Prostate gland (tissue), 2 donors: Measurements from ENCODE around the gene MNX1.

ENCODE experiments used
- CTCF ChIP-seq, 4 experiments: fragments of 200-600 bp in 2 of 4; fragments of 450-650 bp in 2 of 4; sonication (generic) in 2 of 4; IDR thresholded peaks; 1 replicate in 3 of 4; 2 replicates in 1 of 4; pipeline ENCODE4 v1.5.1; 2016 to 2019; ENCODE audit warnings: antibody characterized with exemption in 4 of 4, mild to moderate bottlenecking in 2 of 4, moderate library complexity in 2 of 4
- POLR2A ChIP-seq: fragments of 450-650 bp; IDR thresholded peaks from one replicate; pipeline ENCODE4 v1.6.1; 2016; ENCODE audit warnings: antibody characterized with exemption, mild to moderate bottlenecking
- POLR2AphosphoS5 ChIP-seq: sonication (generic); formaldehyde crosslinking; IDR thresholded peaks from one replicate; pipeline ENCODE4 v1.6.1; 2017; ENCODE audit warnings: antibody characterized with exemption

- TF ChIP-seq CTCF (IDR thresholded peaks at IDR 0.05) (no peak), POLR2AphosphoS5 (no peak), POLR2A (no peak)
Measured at GRCh38 chr7:157000741-157001653, 9.5 kb downstream of the MNX1 start.
